ENCODE results near the gene CAPN13.

DNA sequence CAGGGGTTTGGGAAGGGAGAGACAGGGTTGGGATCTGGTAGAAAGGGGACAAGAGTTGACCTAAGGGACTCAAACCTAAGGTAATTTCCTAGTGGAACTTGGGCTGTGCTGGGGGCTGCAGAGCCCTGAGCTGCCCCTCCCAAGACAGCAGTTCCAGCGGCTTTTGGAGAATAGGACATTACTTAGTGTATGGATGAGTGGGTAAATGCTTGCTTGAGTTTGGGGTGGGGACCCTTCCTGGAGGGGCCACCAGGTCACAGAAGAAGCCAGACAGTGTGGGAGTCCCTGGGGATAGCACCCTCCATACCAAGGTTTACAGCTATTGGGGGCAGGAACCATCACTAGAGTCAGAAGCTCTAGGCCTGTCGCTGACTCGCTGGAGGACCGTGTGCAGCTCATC lies 111.5 kb downstream of the CAPN13 start:
- TF ChIP-seq, protein P1, sequence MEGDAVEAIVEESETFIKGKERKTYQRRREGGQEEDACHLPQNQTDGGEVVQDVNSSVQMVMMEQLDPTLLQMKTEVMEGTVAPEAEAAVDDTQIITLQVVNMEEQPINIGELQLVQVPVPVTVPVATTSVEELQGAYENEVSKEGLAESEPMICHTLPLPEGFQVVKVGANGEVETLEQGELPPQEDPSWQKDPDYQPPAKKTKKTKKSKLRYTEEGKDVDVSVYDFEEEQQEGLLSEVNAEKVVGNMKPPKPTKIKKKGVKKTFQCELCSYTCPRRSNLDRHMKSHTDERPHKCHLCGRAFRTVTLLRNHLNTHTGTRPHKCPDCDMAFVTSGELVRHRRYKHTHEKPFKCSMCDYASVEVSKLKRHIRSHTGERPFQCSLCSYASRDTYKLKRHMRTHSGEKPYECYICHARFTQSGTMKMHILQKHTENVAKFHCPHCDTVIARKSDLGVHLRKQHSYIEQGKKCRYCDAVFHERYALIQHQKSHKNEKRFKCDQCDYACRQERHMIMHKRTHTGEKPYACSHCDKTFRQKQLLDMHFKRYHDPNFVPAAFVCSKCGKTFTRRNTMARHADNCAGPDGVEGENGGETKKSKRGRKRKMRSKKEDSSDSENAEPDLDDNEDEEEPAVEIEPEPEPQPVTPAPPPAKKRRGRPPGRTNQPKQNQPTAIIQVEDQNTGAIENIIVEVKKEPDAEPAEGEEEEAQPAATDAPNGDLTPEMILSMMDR (IDR thresholded peaks at IDR 0.05; ENCODE audit: low read depth, low read length, poor library complexity, severe bottlenecking) = no peak
- no peak for TF ChIP-seq EZH2phosphoT487 (IDR thresholded peaks at IDR 0.05; ENCODE audit: borderline replicate concordance, low read length)
